Mesendoderm (in vitro differentiated cells): ENCODE results near the gene MIA.
"Not testable (repeated sequence)": the region's sequence is repeated elsewhere in the genome, so short reads cannot be mapped to it uniquely, and the experiment has no call there.

Experiments
- DNase-seq: peaks from one replicate; pipeline ENCODE4 v3.0.0; 2013
- H2AK5ac ChIP-seq: 2 replicates; pipeline ENCODE4 v1.6.1; 2013; ENCODE audit warnings: low read length, inconsistent platforms
- H2BK120ac ChIP-seq: 2 replicates; pipeline ENCODE4 v1.6.1; 2013; ENCODE audit warnings: low read depth, mild to moderate bottlenecking, low read length, moderate library complexity, mixed read lengths
- H2BK15ac ChIP-seq: replicated peaks from 2 replicates; pipeline ENCODE4 v1.6.1; 2013; ENCODE audit warnings: low read depth, mild to moderate bottlenecking, moderate library complexity
- H2BK5ac ChIP-seq: 2 replicates; pipeline ENCODE4 v1.6.1; 2013; ENCODE audit warnings: low read length, inconsistent platforms
- H3K18ac ChIP-seq: 2 replicates; pipeline ENCODE4 v1.6.1; 2013; ENCODE audit warnings: mild to moderate bottlenecking, low read length, mixed read lengths
- H3K23ac ChIP-seq: one replicate; pipeline ENCODE4 v1.6.1; 2013; ENCODE audit warnings: low read length
- H3K27ac ChIP-seq: 2 replicates; pipeline ENCODE4 v1.5.1; 2013; ENCODE audit warnings: low read depth, mild to moderate bottlenecking, inconsistent platforms, low read length, moderate library complexity
- H3K27me3 ChIP-seq: 2 replicates; pipeline ENCODE4 v1.6.1; 2013; ENCODE audit warnings: low read length, control low read depth, mild to moderate bottlenecking, inconsistent platforms; ENCODE audit not compliant: insufficient read depth, poor library complexity
- H3K36me3 ChIP-seq: 2 replicates; pipeline ENCODE4 v1.6.1; 2013; ENCODE audit warnings: low read length, inconsistent platforms; ENCODE audit not compliant: control insufficient read depth, insufficient read depth
- H3K4ac ChIP-seq: one replicate; pipeline ENCODE4 v1.6.1; 2013; ENCODE audit warnings: low read depth, mild to moderate bottlenecking, low read length, moderate library complexity
- H3K4me1 ChIP-seq: 2 replicates; pipeline ENCODE4 v1.6.1; 2013; ENCODE audit warnings: low read depth, low read length, inconsistent platforms; ENCODE audit not compliant: control insufficient read depth
- H3K4me2 ChIP-seq: 2 replicates; pipeline ENCODE4 v1.6.1; 2013; ENCODE audit warnings: low read length
- H3K4me3 ChIP-seq: 2 replicates; pipeline ENCODE4 v1.5.1; 2013; ENCODE audit warnings: mild to moderate bottlenecking, low read length
- H3K56ac ChIP-seq: one replicate; pipeline ENCODE4 v1.6.1; 2013; ENCODE audit warnings: low read length
- H3K79me1 ChIP-seq: 2 replicates; pipeline ENCODE4 v1.6.1; 2013; ENCODE audit warnings: low read length, inconsistent platforms
- H3K79me2 ChIP-seq: 2 replicates; pipeline ENCODE4 v1.6.1; 2013; ENCODE audit warnings: mild to moderate bottlenecking, low read length; ENCODE audit not compliant: control insufficient read depth, insufficient read depth
- H3K9ac ChIP-seq: 2 replicates; pipeline ENCODE4 v1.6.1; 2013; ENCODE audit warnings: low read length, inconsistent platforms
- H4K5ac ChIP-seq: one replicate; pipeline ENCODE4 v1.6.1; 2013; ENCODE audit warnings: low read length
- H4K8ac ChIP-seq: one replicate; pipeline ENCODE4 v1.6.1; 2013; ENCODE audit warnings: low read depth, mild to moderate bottlenecking, control low read depth, low read length, moderate library complexity
- WGBS: extraction: QIAGEN DNeasy Blood & Tissue Kit; methylation state at CpG from one replicate; pipeline ENCODE4 v1.1.7; 2013; ENCODE audit warnings: low lambda C conversion rate, missing lambda C conversion rate; ENCODE audit not compliant: insufficient coverage; ENCODE audit errors: extremely low coverage; 5-methylcytosine and 5-hydroxymethylcytosine counted together

The MIA gene

DNA sequence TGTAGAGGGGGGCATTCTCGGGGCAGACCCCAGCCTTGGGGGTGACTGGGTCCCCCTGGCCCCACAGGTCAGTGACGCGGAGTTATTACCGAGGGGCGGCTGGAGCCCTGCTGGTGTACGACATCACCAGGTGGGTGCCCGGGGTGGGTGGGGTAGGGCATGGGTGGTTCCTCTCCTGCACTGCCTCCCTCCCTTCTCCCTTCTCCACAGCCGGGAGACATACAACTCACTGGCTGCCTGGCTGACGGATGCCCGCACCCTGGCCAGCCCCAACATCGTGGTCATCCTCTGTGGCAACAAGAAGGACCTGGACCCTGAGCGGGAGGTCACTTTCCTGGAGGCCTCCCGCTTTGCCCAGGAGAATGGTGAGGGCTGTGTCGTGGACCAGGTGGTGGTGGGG is 8.4 kb downstream of the MIA start:
- no peak overlapping the region for H3K27ac ChIP-seq
- H2AK5ac ChIP-seq = no peak overlapping the region
- WGBS = no CpG with 5 or more reads among the region's 14 CpGs
- H3K36me3 ChIP-seq = no peaks in the 10 kb centered on the region
- H4K8ac ChIP-seq = no peak overlapping the region
- H4K5ac ChIP-seq = no peak overlapping the region
- no peaks in the 10 kb centered on the region for H3K27me3 ChIP-seq
- H3K4ac ChIP-seq = no peak overlapping the region
- peaks cover 2% of the 10 kb centered on the region for H3K4me1 ChIP-seq
- H3K79me2 ChIP-seq = no peaks in the 10 kb centered on the region
- no peak overlapping the region for H2BK15ac ChIP-seq
- no peak for DNase-seq
- no peak overlapping the region for H2BK5ac ChIP-seq
- H3K4me2 ChIP-seq = no peak overlapping the region
- no peak overlapping the region for H3K9ac ChIP-seq
- H3K4me3 ChIP-seq = no peak overlapping the region
- no peaks in the 10 kb centered on the region for H3K79me1 ChIP-seq
- no peak overlapping the region for H2BK120ac ChIP-seq
- no peak overlapping the region for H3K56ac ChIP-seq
- H3K18ac ChIP-seq = no peak overlapping the region
- H3K23ac ChIP-seq = no peak overlapping the region

DNA sequence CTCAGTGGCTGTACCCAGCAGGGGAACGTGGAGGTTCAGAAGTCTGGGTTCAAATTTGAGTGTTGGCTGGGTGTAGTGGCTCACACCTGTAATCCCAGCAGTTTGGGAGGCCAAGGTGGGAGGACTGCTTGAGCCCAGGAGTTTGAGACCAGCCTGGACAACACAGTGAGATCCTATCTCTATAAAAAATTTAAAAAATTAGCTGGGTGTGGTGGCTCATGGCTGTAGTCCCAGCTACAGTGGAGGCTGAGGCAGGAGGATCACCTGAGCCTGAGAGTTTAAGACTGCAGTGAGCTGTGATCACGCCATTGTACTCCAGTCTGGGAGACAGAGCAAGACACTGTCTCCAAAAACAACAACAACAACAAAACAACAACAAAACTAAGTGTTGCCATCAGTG is 8.8 kb downstream of the MIA start:
- not testable (repeated sequence) for H3K4me1 ChIP-seq, H3K27me3 ChIP-seq, H4K8ac ChIP-seq, H3K36me3 ChIP-seq, H3K18ac ChIP-seq, H3K4me3 ChIP-seq, H3K9ac ChIP-seq, H3K23ac ChIP-seq, H3K4me2 ChIP-seq, H3K56ac ChIP-seq, H4K5ac ChIP-seq, H2BK5ac ChIP-seq, H3K79me2 ChIP-seq, H3K27ac ChIP-seq, H3K79me1 ChIP-seq, DNase-seq, H2BK15ac ChIP-seq, H2AK5ac ChIP-seq, H2BK120ac ChIP-seq, H3K4ac ChIP-seq
- no CpG with 5 or more reads among the region's 2 CpGs for WGBS

- Histone ChIP-seq H2BK15ac (no peak overlapping the region), H3K4me1 (no peaks in the 10 kb centered on the region), H3K23ac (no peak overlapping the region), H4K8ac (no peak overlapping the region), H3K4ac (no peak overlapping the region), H3K79me2 (no peaks in the 10 kb centered on the region), H4K5ac (no peak overlapping the region), H3K9ac (no peak overlapping the region), H3K79me1 (no peaks in the 10 kb centered on the region), H3K4me2 (no peak overlapping the region), H3K27ac (no peak overlapping the region), H3K18ac (no peak overlapping the region), H2BK120ac (no peak overlapping the region), H2BK5ac (no peak overlapping the region), H3K36me3 (no peaks in the 10 kb centered on the region), H2AK5ac (no peak overlapping the region), H3K56ac (no peak overlapping the region), H3K4me3 (no peak overlapping the region), H3K27me3 (no peaks in the 10 kb centered on the region)
- no CpG with 5 or more reads among the region's 1 CpG for WGBS
- no peak for DNase-seq
Observed at GRCh38 chr19:40785526-40785925, 10.2 kb downstream of the MIA start.

DNA sequence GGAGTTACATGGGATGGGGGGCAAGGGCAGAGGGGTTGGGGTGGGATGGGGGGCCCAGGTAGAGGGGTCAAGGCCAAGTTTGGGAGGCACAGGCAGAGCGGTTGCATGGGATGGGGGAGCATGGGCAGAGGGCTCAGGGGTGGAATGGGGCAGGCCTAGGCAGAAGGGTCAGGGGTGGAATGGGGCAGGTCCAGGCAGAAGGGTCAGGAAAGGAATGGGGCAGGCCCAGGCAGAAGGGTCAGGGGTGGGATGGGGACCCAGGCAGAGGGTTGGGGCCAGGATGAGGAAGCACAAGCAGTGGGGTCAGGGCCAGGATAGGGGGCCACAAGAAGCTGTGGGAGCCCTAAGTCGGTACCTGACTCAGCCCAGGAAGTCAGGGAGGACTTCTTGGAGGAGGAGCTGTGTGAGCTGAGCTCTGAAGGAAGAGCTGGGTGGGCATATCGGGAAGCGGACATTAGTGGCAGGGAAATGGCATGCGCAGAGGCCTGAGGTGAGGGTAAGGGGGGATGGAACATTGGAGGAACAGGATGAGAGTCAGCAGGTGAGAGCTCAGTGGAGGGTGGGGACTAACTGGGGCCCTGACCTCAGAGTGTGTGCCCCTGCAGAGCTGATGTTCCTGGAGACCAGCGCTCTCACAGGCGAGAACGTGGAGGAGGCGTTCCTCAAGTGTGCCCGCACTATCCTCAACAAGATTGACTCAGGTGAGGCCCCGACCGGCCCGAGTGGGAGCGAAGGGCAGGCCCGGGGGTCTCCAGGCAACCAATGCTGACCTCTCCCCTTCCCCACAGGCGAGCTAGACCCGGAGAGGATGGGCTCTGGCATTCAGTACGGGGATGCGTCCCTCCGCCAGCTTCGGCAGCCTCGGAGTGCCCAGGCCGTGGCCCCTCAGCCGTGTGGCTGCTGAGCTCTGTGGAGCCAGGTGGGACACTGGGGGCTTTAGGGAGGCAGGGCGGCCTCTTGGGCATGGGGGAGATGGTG is 11.0 kb downstream of the MIA start:
- no CpG with 5 or more reads among the region's 25 CpGs for WGBS
- H3K27me3 ChIP-seq = no peaks in the 10 kb centered on the region
- H3K4me3 ChIP-seq = no peak overlapping the region

DNA sequence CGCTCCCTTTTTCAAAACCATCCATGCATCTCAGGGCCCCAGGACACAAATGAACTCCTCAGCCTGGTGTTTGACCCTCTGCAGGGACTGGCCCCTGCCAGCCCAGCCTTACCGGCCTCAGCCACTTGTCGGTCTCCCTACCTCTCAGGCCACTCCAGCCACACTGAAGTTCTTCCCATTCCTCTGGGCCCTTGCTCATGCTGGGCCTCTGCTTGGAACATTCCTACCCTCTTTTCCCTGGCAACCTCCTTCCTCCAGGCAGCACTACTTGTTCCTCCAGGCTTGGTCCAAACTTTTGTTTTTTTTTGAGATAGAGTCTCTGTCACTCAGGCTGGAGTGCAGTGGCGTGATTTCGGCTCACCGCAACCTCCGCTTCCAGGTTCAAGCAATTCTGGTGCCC is 16.0 kb downstream of the MIA start:
- H3K9ac ChIP-seq = no peak overlapping the region
- H3K23ac ChIP-seq = no peak overlapping the region
- no peak for DNase-seq
- no peak overlapping the region for H3K4ac ChIP-seq
- H2BK5ac ChIP-seq = no peak overlapping the region
- no peak overlapping the region for H4K8ac ChIP-seq
- H3K4me3 ChIP-seq = no peak overlapping the region
- H3K27me3 ChIP-seq = no peaks in the 10 kb centered on the region
- no peak overlapping the region for H4K5ac ChIP-seq
- H3K56ac ChIP-seq = no peak overlapping the region
- H2BK15ac ChIP-seq = no peak overlapping the region
- no peaks in the 10 kb centered on the region for H3K36me3 ChIP-seq
- H3K4me2 ChIP-seq = no peak overlapping the region
- no peak overlapping the region for H3K18ac ChIP-seq
- no peaks in the 10 kb centered on the region for H3K79me2 ChIP-seq
- no CpG with 5 or more reads among the region's 7 CpGs for WGBS
- no peak overlapping the region for H2AK5ac ChIP-seq
- H3K79me1 ChIP-seq = no peaks in the 10 kb centered on the region
- no peaks in the 10 kb centered on the region for H3K4me1 ChIP-seq
- no peak overlapping the region for H3K27ac ChIP-seq
- H2BK120ac ChIP-seq = no peak overlapping the region

More for the DNA sequence above, 11.0 kb downstream of the MIA start:
- H2AK5ac ChIP-seq = no peak overlapping the region
- H3K79me2 ChIP-seq = no peaks in the 10 kb centered on the region
- no peak for DNase-seq
- no peak overlapping the region for H2BK120ac ChIP-seq
- no peak overlapping the region for H2BK15ac ChIP-seq
- no peaks in the 10 kb centered on the region for H3K4me1 ChIP-seq
- H3K79me1 ChIP-seq = no peaks in the 10 kb centered on the region
- no peaks in the 10 kb centered on the region for H3K36me3 ChIP-seq
- no peak overlapping the region for H3K27ac ChIP-seq
- no peak overlapping the region for H2BK5ac ChIP-seq
- no peak overlapping the region for H3K4me2 ChIP-seq
- no peak overlapping the region for H4K8ac ChIP-seq
- H3K56ac ChIP-seq = no peak overlapping the region
- H3K4ac ChIP-seq = no peak overlapping the region
- H3K18ac ChIP-seq = no peak overlapping the region
- no peak overlapping the region for H4K5ac ChIP-seq
- H3K23ac ChIP-seq = no peak overlapping the region
- no peak overlapping the region for H3K9ac ChIP-seq
